Neural cell (in vitro differentiated cells): Measurements from ENCODE around the gene MACROD1. TPM values are rescaled to one million over a fixed set of nuclear protein-coding genes. Genes with fewer than 3 reads are reported as not detected.

Experiments used
- H2AFZ ChIP-seq: fragments of 200-600, 300-800 bp; sonication (generic), shearing (Covaris generic); 2 replicates; pipeline ENCODE4 v1.6.0; 2014; ENCODE audit warnings: low read depth, mild to moderate bottlenecking, antibody characterized with exemption, low read length, moderate library complexity
- H3F3A ChIP-seq: fragments of 200-600 bp; shearing (Covaris generic); 2 replicates; pipeline ENCODE4 v1.6.1; 2016; ENCODE audit warnings: mild to moderate bottlenecking, moderate library complexity, mixed read lengths, antibody characterized with exemption, low read length; ENCODE audit not compliant: insufficient read depth, poor library complexity, severe bottlenecking
- H3K27ac ChIP-seq: fragments of 200-600, 300-800 bp; sonication (generic), shearing (Covaris generic); 2 replicates; pipeline ENCODE4 v1.5.1; 2014; ENCODE audit warnings: mild to moderate bottlenecking, low read length, moderate library complexity
- H3K27me3 ChIP-seq: fragments of 300-800, 200-600 bp; sonication (generic), shearing (Covaris generic); 2 replicates; pipeline ENCODE4 v1.6.0; 2014; ENCODE audit warnings: mild to moderate bottlenecking, low read depth, low read length, moderate library complexity; ENCODE audit not compliant: insufficient read depth
- H3K36me3 ChIP-seq: fragments of 300-800, 200-600 bp; sonication (generic), shearing (Covaris generic); 2 replicates; pipeline ENCODE4 v1.5.1; 2014; ENCODE audit warnings: mild to moderate bottlenecking, antibody characterized with exemption, low read length, moderate library complexity; ENCODE audit not compliant: insufficient read depth
- H3K4me2 ChIP-seq: fragments of 300-800, 200-600 bp; sonication (generic), shearing (Covaris generic); 2 replicates; pipeline ENCODE4 v1.6.0; 2014; ENCODE audit warnings: mild to moderate bottlenecking, low read length
- H3K4me3 ChIP-seq: fragments of 300-800, 200-600 bp; sonication (generic), shearing (Covaris generic); 2 replicates; pipeline ENCODE4 v1.5.1; 2014; ENCODE audit warnings: mild to moderate bottlenecking, low read length, moderate library complexity
- H3K79me2 ChIP-seq: fragments of 200-600 bp; shearing (Covaris generic); replicated peaks from 2 replicates; pipeline ENCODE4 v1.6.0; 2014; ENCODE audit warnings: mild to moderate bottlenecking, low read length, moderate library complexity; ENCODE audit not compliant: insufficient read depth
- H3K9ac ChIP-seq: fragments of 300-800, 200-600 bp; sonication (generic), shearing (Covaris generic); 2 replicates; pipeline ENCODE4 v1.6.1; 2016; ENCODE audit warnings: mild to moderate bottlenecking, low read length, mixed read lengths
- H3K9me2 ChIP-seq: fragments of 200-600 bp; shearing (Covaris generic); 2 replicates; pipeline ENCODE4 v1.6.1; 2016; ENCODE audit warnings: mild to moderate bottlenecking, low read length, mixed read lengths; ENCODE audit not compliant: insufficient read depth
- H3K9me3 ChIP-seq: fragments of 200-600, 300-800 bp; sonication (generic), shearing (Covaris generic); 2 replicates; pipeline ENCODE4 v1.6.1; 2016; ENCODE audit warnings: mild to moderate bottlenecking, mixed run types, low read length, moderate library complexity, mixed read lengths
- H4K20me1 ChIP-seq: fragments of 200-600 bp; shearing (Covaris generic); 2 replicates; pipeline ENCODE4 v1.6.1; 2016; ENCODE audit warnings: mild to moderate bottlenecking, mixed run types; ENCODE audit not compliant: insufficient read depth
- CTCF ChIP-seq: fragments of 450-650 bp; IDR thresholded peaks from 2 replicates; pipeline ENCODE4 v1.5.1; 2014; ENCODE audit warnings: antibody characterized with exemption, mild to moderate bottlenecking, moderate library complexity; ENCODE audit not compliant: poor library complexity, severe bottlenecking
- EP300 ChIP-seq: fragments of 450-650 bp; conservative IDR thresholded peaks from 2 replicates; pipeline ENCODE4 v1.6.1; 2014; ENCODE audit warnings: antibody characterized with exemption, mild to moderate bottlenecking, moderate library complexity; ENCODE audit not compliant: poor library complexity, severe bottlenecking
- EZH2 ChIP-seq: fragments of 200-600, 300-800 bp; shearing (Covaris generic), sonication (generic); IDR thresholded peaks from 2 replicates; pipeline ENCODE4 v1.6.1; 2014; ENCODE audit warnings: antibody characterized with exemption, low read length, borderline replicate concordance, mild to moderate bottlenecking; ENCODE audit not compliant: insufficient read depth, poor library complexity, severe bottlenecking
- MXI1 ChIP-seq: fragments of 450-650 bp; conservative IDR thresholded peaks from 2 replicates; pipeline ENCODE4 v1.6.1; 2014; ENCODE audit warnings: antibody characterized with exemption, mild to moderate bottlenecking; ENCODE audit not compliant: poor library complexity, severe bottlenecking
- POLR2AphosphoS5 ChIP-seq: IDR thresholded peaks from 2 replicates; pipeline ENCODE4 v1.6.1; 2012
- RAD21 ChIP-seq: fragments of 450-650 bp; conservative IDR thresholded peaks from 2 replicates; pipeline ENCODE4 v1.6.1; 2014; ENCODE audit warnings: antibody characterized with exemption, mild to moderate bottlenecking, moderate library complexity
- REST ChIP-seq: IDR thresholded peaks from 2 replicates; pipeline ENCODE4 v1.6.1; 2012; ENCODE audit warnings: borderline replicate concordance
- SMC3 ChIP-seq: fragments of 450-650 bp; conservative IDR thresholded peaks from 2 replicates; pipeline ENCODE4 v1.6.1; 2014; ENCODE audit warnings: antibody characterized with exemption, mild to moderate bottlenecking, moderate library complexity; ENCODE audit not compliant: poor library complexity
- TAF1 ChIP-seq: IDR thresholded peaks from 2 replicates; pipeline ENCODE4 v1.6.1; 2012; ENCODE audit warnings: low read depth
- polyA plus RNA-seq: library from polyadenylated mRNA; depleted of rRNA; stranded (reverse); fragments of >200 nt; gene quantifications from 2 replicates; pipeline ENCODE4 v1.2.3, GENCODE V29; 2014

Gene MACROD1
- polyA plus RNA-seq, 1 donor from 2014 or later, result 30.8 TPM

- no peaks in the 10 kb centered on the region for H3K9me2 ChIP-seq
- H3K4me2 ChIP-seq, result no peak overlapping the region
- H2AFZ ChIP-seq, result no peak overlapping the region
- H3K9ac ChIP-seq, result peak overlapping the region; percentile 29
- no peaks in the 10 kb centered on the region for H4K20me1 ChIP-seq
- no peaks in the 10 kb centered on the region for H3K27me3 ChIP-seq
- H3K79me2 ChIP-seq, result no peaks in the 10 kb centered on the region
- H3K27ac ChIP-seq, result peak overlapping the region; percentile 24
- no peak overlapping the region for H3K4me3 ChIP-seq
- no peaks in the 10 kb centered on the region for H3F3A ChIP-seq
- TF ChIP-seq MXI1 (no peak), EP300 (no peak), EZH2 (no peak), CTCF (no peak), POLR2AphosphoS5 (no peak), RAD21 (no peak), SMC3 (no peak), REST (no peak), TAF1 (no peak)
- H3K9me3 ChIP-seq, result no peaks in the 10 kb centered on the region
- no peaks in the 10 kb centered on the region for H3K36me3 ChIP-seq
Observed at GRCh38 chr11:64131683-64132190, 34.2 kb downstream of the MACROD1 start.

- no peaks in the 10 kb centered on the region for H4K20me1 ChIP-seq
- H3K4me3 ChIP-seq, result no peak overlapping the region
- no peak overlapping the region for H2AFZ ChIP-seq
- H3K4me2 ChIP-seq, result no peak overlapping the region
- no peaks in the 10 kb centered on the region for H3K36me3 ChIP-seq
- TF ChIP-seq POLR2AphosphoS5, result no peak
- no peak for TF ChIP-seq EZH2
- TF ChIP-seq SMC3, result no peak
- no peak for TF ChIP-seq RAD21
- TF ChIP-seq MXI1, result no peak
- TF ChIP-seq EP300, result no peak
- no peak for TF ChIP-seq TAF1
- TF ChIP-seq REST, result no peak
- no peak for TF ChIP-seq CTCF
- H3F3A ChIP-seq, result no peaks in the 10 kb centered on the region
- no peaks in the 10 kb centered on the region for H3K9me2 ChIP-seq
- no peaks in the 10 kb centered on the region for H3K79me2 ChIP-seq
- H3K9me3 ChIP-seq, result no peaks in the 10 kb centered on the region
- no peaks in the 10 kb centered on the region for H3K27me3 ChIP-seq
- no peak overlapping the region for H3K27ac ChIP-seq
- H3K9ac ChIP-seq, result peak overlapping the region; percentile 16
Observed at GRCh38 chr11:64130618-64131017, 35.3 kb downstream of the MACROD1 start.
